Activated naive CD8-positive, alpha-beta T cell treated with anti-CD3 and anti-CD28 coated beads, Interleukin-2, amount 50 U/mL, for 16 hours (primary cell): Measurements from ENCODE around the gene NFATC2.

Source experiments
- DNase-seq: peaks from one replicate; pipeline ENCODE4 v3.0.0-alpha.2; 2020; ENCODE audit warnings: low read depth, low spot score

The NFATC2 gene

DNA sequence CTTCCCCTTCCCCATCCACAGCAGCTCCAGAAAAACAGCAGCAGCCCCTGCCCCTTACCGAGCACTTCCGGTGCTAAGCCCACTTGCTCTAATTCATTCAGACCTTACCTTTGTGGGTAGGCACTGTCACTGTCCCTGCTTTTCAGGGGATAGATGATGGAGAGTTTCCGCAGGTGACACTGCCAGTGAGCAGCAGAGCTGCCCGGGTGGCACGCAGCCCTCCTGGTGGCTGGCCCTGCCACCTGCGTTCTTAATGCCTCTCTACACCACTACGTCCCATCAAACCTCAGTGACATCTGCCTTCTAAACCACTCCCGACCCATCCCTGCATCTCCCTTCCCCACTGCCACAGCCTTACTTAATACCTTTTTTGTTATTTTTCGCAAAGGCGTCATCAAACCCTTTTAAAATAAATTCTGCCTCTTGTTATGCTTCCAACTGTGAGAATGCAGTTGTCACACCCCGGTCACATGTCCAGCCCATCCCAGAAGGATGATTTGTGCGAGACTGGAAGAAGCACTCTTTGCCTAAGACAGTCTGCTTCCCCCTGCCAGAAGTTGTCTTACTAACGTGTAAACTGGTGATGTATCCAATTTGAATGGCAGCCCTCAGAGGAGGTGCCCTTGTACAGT is 89.7 kb downstream of the NFATC2 start:
- no peak for DNase-seq

DNA sequence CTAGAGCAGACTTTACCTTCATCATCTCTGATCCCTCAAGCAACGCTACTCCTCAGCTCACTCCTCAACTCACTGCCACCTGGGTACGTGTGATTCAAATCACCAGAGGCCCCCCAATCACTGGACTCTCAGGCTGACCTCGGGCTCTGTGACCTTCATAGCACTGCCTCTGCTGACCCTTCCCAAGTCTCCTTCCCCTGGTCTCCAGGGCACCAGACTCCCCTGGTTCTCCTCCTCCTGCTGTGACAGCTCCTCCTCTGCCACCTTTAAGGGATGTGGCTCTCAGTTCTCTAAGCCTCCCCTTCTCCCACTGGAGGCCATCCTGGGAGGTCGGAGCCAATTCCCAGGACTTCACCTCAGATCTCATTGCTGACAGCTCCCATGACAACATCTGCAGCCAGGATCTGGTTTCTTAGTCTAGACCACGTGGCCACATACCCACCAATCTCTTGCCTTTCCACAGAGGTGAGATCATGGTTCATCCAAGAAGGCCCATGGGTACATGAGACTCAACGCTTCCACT is 90.4 kb downstream of the NFATC2 start:
- DNase-seq: no peak

DNA sequence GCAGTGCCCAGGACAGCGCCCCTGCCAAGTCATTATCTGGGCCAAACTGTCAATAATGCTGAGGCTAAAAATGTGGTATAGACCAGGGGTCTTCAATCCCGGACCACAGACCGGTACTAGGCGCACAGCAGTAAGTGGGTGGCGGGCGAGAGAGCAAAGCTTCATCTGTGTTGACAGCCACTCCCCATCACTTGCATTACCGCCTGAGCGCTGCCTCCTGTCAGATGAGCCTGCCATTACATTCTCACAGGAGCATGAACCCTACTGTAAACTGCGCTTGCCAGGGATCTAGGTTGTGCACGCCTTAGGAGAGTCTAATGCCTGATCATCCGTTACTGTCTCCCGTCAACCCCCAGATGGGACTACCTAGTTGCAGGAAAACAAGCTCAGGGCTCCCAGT is 91.0 kb downstream of the NFATC2 start:
- no peak for DNase-seq

DNA sequence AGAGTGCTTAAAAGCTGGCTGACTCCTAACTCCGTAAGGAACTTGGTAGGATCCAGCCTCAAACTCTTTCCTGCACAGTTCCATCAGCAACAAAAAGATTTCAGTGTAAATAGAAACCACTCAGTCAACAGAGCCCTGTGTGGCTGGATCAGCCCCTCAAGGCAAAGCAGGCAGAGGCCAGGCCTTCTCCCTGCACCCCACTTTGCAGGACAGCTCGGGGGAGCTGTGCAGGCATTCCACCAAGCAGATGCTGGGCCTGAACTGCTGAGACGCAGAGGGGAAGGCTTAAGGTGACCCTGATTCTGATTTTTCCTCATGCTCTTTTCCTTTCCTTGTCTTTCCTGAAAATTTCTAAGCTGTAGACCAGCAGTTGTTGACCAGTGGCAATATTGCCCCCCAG is 91.5 kb downstream of the NFATC2 start:
- no peak for DNase-seq

DNA sequence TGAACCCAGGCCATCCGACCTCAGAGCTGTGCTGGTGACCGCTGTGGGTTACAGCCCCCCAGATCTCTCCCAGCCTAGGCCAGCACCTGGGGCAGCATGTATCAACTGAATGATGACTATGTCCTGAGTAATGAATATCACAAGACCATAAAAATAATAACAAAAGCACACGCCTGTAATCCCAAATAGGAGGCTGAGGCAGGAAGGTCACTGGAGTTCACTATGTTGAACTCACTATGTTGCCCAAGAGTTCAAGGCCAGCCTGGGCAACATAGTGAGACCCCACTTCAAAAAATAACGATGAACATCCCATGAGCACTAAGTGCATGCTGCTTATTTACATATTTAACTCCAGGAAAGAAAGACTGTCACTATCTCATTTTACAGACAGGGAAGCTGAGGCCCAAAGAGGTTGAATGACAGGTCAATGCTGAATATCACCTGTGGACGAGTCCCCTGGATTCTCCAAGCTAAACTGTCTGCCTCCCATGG is 92.3 kb downstream of the NFATC2 start:
- no peak for DNase-seq

DNA sequence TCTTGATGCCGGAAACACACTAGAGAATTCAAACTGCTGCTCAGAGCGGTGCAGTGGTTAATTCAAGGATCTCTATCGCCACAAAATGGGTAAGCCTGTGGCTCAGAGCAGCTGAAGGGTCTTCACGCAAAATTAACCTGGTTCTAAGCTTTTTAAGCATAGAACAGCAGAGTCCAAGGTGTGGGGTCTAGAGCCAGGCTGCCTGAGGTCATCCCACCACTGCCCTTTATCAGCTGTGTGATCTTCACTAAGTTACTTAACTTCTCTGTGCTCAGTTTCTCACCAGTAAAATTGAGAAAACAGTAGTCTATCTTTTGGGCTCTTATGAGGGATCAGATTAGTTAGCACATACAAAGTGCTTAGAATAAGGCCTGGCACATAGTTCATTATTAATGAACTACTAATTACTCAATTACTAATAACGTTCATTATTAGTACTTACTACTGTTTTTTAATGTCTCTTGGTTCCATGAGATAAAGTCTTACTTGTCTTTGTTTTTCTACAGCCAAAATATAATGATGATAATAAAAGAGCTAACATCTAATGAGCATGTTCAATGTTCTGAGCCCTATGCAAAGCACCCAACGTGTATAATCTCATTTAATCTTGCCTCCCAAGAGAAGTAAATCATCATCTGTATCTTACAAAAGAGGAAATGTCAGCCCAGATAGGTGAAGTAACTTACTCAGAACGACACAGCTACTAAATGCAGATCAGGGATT is 92.9 kb downstream of the NFATC2 start:
- no peak for DNase-seq

DNA sequence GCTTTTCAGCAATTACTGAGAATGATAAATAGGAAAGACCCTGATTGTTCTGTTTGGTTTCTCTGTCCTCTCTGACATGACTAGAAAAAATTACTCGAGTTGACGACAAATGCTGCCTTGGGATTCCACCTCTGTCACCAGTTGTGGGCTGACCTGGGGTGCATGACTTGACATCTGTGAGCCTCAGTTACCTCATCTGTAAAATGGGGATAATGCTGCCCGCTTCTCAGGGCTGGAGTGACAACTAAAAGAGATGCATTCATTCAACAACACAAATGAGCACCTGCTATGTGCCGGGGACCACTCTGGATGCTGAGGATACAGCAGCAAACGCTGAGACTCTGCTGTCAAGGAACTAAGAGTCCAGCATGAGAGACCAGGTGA is 94.8 kb downstream of the NFATC2 start:
- DNase-seq: no peak

DNA sequence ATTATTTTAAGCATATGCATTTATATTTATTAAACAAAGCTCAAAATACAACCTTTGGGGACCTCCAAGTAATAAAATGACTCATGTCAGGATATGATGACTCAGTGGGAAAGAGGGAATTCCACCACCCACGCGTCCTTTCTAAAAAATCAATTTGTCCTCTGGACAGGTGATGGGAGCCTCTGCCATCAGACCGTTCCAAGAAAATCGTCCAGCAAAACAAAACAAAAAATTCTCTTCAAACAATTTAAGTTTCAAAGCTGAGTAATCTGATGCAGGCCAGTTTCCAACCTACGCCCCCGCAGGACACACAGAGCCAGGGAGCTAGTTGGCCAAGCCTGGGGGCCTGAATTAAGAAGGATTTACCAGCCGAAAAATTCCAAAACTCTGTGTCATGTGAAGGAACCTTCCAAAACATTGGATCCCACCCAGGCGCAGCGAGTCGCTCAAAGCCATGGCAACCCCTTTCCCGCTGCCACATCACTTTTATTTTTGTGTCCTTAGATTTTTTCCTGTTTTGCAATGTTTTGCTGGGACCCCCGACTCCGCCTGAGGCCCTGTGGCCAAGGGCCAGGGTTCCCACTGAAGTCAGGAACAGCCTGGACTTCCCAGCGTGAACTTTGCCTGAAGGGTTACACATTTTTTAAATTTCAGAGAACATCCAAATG is 95.3 kb downstream of the NFATC2 start:
- no peak for DNase-seq

DNA sequence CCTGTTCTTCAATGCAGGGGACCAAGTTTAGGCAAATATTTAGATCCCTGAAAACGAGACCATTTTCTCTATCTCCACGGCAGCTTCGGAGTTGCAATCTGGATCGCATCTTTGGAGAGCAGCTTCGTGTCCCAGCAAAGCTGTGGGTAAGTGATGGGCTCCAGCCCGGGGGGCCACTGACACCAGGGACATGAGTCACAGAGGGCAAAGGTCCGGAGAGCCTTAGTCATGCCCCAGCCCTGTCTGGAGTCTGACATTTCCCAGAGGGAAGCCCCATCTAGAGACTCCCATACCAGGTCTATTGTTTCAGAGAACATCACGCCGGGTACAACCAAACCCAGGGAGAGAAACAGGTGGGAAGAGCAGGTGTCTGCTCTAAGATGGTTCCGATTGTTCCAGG is 95.9 kb downstream of the NFATC2 start:
- DNase-seq: no peak

DNA sequence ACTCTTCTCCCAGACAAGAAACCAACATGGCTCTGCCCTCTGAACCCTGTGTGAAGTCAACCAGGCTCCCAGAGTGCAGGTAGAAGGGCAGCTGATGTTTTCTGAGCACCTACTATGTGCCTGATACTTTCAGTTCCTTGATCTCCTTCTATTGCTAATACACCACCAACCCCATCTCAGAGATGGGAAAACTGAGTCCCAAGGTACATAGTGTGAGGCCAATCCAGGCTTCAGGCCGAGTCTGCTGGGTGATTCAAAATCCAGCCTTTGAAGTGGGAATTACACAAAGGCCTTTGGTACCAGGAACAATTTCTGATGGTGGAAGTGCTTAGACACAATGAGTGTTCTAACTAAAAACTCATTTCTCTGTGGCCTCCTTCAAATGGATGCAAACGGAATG is 96.3 kb downstream of the NFATC2 start:
- no peak for DNase-seq

DNA sequence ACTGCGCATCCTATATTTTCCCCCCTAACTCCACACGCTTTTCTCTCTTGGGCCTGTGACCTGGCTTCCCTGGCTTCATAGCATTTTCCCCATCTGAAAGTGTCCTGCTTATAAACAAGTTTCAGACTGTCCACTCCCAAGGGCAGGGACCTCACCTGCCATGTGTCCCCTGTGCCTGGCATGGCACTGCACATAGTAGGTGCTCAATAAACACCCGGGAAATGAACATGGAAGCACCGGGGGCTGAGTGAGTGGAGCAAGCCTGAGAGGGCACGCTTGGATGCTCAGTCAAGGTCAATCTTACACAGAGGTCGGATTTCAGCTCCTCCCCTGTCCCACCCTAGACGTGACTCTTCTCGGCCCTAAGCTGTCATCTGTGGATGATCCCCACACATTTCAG is 96.9 kb downstream of the NFATC2 start:
- DNase-seq: no peak

DNA sequence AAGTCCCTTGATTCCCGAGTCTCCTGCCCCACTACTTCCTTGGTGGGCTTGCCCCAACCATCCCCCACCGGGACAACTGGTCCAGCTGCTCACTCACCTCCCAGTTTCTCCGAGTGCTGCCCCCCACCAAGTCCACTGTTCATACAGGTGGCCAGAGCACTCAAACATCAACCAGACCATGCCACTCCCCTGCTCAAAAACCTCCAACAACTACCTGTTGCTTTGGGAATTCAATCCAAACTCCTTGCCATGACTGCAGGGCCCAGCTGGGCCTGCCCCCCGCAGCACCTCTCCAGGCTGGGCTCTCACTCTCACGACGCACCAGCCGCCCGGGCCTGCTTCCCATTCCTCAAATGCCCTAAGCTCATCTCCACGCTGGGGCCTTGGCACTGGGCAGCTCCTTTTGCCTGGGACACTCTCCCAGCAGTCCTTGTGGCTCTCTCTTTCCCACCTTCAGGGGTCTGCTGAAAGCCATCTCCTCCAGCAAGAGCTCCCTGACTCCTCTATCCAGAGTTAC is 97.5 kb downstream of the NFATC2 start:
- no peak for DNase-seq

DNA sequence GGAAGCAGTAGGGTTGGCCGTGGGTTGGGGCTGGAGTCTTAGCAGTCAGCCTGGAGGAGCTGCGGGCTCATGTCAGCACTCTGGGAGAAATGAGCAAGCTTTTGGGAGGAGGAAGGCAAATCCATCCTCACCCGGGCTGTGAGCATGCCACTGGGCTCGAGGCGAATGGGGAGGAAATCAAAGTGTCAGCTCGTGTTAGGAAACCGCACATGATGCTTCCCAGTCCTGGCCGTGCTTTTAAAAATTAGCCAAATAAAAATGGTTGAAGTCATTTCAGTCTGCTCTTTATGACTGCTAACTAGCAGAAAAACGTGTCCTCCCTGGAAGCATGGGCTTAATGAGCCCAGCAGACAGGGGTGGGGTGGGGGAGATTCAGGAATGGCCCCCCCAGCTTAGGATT is 98.1 kb downstream of the NFATC2 start:
- no peak for DNase-seq

DNA sequence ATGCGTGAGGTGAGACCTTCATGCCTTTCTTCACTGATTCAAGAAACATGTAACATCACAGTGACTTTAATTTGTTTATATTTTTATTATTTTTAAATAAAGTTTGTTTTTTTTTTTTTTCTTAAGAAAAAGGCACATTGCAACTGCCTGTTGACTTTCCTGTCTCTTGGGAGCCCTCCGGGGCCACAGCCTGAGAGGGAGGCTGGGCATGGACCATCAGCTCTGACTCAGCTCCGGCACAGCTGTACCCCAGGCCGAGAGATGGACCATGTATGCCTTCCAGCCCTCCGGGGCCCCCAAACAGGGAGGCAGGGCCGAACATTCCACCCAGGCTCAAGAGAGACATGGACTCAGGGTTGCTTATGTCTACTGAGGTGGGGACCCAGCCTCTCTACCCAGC is 99.9 kb downstream of the NFATC2 start:
- DNase-seq: no peak

DNA sequence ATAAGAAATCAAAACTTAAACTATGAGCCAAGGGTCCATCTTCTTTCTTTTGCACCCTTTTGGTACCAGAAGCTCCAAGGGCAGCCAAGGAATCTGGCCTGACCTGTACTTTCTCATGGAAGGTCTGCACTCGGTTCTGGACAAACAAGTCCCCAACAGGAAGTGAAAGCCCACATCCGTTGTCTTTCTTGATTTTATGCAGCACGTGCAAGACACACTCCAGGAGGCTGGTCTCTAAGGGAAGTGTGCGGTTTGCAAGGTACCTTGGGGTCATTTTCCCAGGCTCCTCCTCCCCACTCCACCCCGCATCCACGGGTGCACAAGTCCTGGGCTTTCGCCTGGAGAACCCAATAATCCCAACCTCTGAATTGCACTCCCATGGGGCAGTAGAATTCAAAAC is 101.9 kb downstream of the NFATC2 start:
- no peak for DNase-seq

DNA sequence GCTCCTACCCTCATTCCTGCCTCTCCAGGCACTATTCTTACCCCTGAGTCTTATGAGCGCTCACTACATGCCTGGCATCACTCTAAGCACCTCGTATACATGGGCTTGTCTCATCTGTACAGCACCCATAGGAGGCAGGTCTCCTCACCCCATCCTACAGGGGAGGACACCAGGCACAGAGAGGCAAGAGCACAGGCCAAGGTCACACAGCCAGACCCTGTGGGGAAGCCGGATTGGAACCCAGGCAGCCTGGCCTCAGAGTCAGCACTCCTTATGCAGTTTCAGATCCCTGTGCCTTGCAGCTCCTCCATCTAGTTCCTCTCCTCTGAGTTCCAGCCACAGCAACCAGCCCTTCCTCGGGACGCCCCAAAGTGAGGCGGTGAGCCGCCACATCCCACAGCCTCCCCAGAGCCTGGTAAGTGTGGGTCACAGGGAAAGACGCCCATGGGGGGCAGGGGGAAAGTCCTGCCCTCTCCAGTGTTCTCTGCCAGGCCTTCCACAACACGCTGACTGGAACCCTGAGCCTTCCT is 103.3 kb downstream of the NFATC2 start:
- DNase-seq: no peak

DNA sequence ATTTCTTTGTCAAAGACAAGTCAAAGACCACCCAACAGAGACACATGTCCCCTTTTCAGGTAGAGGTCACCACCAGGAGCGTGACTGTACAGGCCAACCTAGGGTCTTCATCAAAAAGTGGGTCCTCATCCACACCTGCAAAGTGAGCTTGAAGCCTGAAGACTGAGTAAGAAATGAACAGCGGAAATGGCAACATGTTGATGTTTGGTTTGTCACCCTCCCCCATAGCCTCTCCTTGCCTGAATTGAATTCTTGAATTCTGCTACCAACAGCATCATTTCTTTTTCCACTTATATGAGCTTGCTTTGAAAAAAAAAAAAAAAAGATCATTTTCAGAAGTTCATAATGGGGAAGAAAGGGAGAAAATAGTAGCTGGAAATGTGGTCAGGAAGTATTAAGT is 104.4 kb downstream of the NFATC2 start:
- no peak for DNase-seq

DNA sequence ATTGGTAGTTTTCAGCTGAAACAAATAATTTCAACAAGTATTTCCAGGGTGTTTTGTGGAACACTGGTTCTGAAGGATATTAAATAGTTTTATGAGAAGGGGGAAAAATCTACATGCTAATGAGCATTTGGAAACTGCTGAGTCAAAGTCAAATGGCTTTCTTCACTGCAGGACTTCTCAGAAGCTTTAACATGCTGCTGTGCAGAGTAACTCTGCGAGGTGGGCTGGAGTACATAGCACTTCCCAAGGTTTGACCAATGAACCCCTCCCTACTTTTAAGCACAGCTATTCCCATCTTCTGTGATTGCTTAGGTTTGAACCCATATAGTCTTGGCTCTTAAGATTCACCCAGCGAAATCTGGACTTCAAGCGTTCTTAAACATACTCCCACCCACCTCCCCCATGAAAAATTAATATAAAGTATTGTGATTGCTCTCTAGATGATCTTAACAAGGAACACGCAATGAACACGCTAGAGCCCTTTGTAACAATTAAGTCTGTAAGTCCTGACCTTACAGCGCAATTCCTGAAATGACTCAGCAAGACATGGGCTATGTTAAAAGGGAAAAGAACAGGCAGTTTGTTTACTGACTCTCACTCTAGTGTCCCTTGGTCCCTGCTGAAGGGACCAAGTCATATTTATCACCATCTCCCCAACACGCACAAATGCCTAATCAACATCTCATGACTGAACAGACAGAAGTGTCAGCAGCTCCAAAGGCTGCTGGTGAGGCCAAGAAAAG is 105.2 kb downstream of the NFATC2 start:
- DNase-seq: no peak

DNA sequence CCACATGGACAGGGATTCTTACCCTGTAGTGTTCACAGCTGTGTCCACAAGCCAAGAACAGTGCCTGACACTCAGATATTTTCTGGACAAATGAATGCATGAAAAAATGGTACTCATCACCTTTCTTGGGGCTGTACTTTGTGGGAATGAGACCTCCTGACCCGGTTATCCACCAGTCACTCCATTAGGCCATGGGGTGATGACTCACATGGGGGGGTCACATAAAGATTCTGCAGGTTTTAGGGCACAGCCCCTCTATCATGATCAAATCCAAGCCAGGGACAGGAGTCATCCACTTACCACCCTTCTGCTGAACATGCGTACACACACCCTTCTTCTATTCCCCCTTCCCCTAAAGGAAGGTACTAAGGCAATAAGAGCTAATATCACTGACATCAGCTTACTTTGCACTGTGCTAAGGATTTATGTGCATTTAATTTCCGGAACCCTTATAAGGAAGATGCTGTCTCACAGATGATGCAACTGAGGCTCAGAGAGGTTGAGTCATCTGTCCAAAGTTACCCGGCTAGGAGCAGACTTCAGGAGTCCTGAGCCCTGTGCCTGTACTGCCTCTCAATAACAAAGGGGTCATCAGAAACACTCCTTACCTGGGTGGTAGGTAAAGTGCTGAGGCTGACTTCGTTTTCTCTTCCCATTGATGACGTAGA is 107.8 kb downstream of the NFATC2 start:
- DNase-seq: no peak

DNA sequence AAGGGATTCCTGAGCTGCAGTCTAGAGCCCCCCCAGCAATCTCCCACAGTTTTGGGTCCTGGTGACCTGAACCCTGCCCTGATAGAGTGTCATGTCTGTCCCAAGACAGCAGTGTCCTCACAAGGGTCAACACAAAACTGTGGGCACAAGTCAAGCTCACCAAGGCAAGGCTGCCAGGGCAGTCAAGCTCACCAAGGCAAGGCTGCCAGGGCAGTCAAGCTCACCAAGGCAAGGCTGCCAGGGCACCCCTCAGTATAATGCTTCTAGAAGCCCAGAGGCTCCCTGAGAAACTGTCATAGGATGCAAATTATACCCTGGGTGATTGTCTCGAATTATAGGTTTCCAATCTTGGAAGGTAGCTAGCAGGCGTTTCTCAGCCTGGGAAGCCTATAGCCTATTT is 108.5 kb downstream of the NFATC2 start:
- DNase-seq: no peak

DNA sequence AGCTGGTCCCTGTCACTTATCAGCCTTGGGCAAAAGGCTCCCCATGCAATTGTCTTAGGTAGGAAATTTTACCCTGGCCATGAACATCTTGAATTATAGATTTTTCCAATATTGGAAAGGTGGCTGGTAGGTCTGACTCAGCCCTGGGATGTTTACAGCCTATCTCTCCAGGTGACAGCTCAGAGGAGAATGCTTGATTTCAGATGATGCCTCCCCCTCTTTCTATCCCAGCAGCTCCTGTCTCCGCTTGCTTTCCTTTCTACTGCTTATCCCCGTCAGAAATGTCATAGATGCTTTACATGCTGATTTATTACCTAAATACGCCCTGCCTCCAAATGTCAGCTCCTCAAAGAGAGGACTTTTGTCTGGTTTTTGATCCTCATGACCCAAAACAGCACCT is 109.6 kb downstream of the NFATC2 start:
- DNase-seq: no peak
